K562 (cell line): ENCODE measurements around the gene HSPB2. TPM values are rescaled to one million over a fixed set of nuclear protein-coding genes. Genes with fewer than 3 reads are reported as not detected.

ENCODE experiments used
- CSDE1 ChIP-seq, 2 experiments: fragments of 450-650 bp; IDR thresholded peaks; 2 replicates each; pipeline ENCODE4 v1.6.1; 2016; ENCODE audit warnings: mild to moderate bottlenecking in 1 of 2
- HNRNPK ChIP-seq: fragments of 200-400 bp; formaldehyde crosslinking; IDR thresholded peaks from one replicate; pipeline ENCODE4 v1.6.1; 2018; ENCODE audit warnings: mild to moderate bottlenecking, low read depth, low read length; ENCODE audit not compliant: poor library complexity, severe bottlenecking
- LEF1 ChIP-seq: fragments of 450-650 bp; IDR thresholded peaks from 2 replicates; pipeline ENCODE4 v1.6.1; 2016; ENCODE audit warnings: mild to moderate bottlenecking
- MAZ ChIP-seq, 2 experiments: fragments of 450-650 bp in 1 of 2; sonication (generic) in 1 of 2; formaldehyde crosslinking; IDR thresholded peaks in 1 of 2; conservative IDR thresholded peaks in 1 of 2; 2 replicates each; pipeline versions ENCODE4 v1.4.0 to v1.5.0; 2020; ENCODE audit warnings: mild to moderate bottlenecking in 1 of 2, missing genetic modification reagents in 1 of 2
- MLLT1 ChIP-seq, 2 experiments: fragments of 450-650 bp; IDR thresholded peaks; 2 replicates each; pipeline ENCODE4 v1.6.1; 2016
- MTA3 ChIP-seq: fragments of 450-650 bp; formaldehyde crosslinking; IDR thresholded peaks from 2 replicates; pipeline ENCODE4 v1.6.1; 2017; ENCODE audit warnings: mild to moderate bottlenecking, borderline replicate concordance
- PHF8 ChIP-seq: fragments of 200-600 bp; sonication (generic); IDR thresholded peaks from 2 replicates; pipeline ENCODE4 v1.6.1; 2012; ENCODE audit warnings: mixed run types, mild to moderate bottlenecking, inconsistent platforms, low read length, moderate library complexity, borderline replicate concordance
- SAFB2 ChIP-seq: fragments of 200-400 bp; formaldehyde crosslinking; IDR thresholded peaks from 2 replicates; pipeline ENCODE4 v1.6.1; 2018; ENCODE audit warnings: borderline replicate concordance, low read length, low read depth, moderate library complexity; ENCODE audit not compliant: severe bottlenecking
- SETDB1 ChIP-seq: IDR thresholded peaks from one replicate; pipeline ENCODE4 v1.6.1; 2012; ENCODE audit warnings: low read length, control low read depth, inconsistent platforms
- SMC3 ChIP-seq: conservative IDR thresholded peaks from 2 replicates; pipeline ENCODE4 v1.6.1; 2011; ENCODE audit warnings: low read depth, low read length, improper control_type of control experiment; ENCODE audit not compliant: insufficient read depth
- SUPT5H ChIP-seq: fragments of 450-650 bp; IDR thresholded peaks from 2 replicates; pipeline ENCODE4 v1.6.1; 2016
- TCF7 ChIP-seq: sonication (generic); IDR thresholded peaks from 2 replicates; pipeline ENCODE4 v1.6.1; 2016; ENCODE audit warnings: antibody characterized with exemption, borderline replicate concordance
- TRIM28 ChIP-seq: fragments of 450-650 bp; IDR thresholded peaks from 2 replicates; pipeline ENCODE4 v1.6.1; 2017
- ZC3H11A ChIP-seq: IDR thresholded peaks from 2 replicates; pipeline ENCODE4 v1.6.1; 2012; ENCODE audit warnings: low read depth, low read length, improper control_type of control experiment
- ZHX1 ChIP-seq: fragments of 150-350 bp; conservative IDR thresholded peaks from 2 replicates; pipeline ENCODE4 v1.6.1; 2014; ENCODE audit warnings: low read length
- ZNF175 ChIP-seq: fragments of 200-800 bp; sonication (Bioruptor generic); IDR thresholded peaks from 2 replicates; pipeline ENCODE4 v1.6.1; 2016; ENCODE audit warnings: low read depth, mild to moderate bottlenecking, missing genetic modification characterization, missing compliant biosample characterization
- polyA plus RNA-seq, 8 experiments: library from polyadenylated mRNA; depleted of rRNA in 4 of 8; stranded (reverse) in 5 of 8; unstranded in 3 of 8; fragments of >200 nt; fragmentation: Nextera tagmentation in 2 of 8; fragmentation: Illumina TruSeq in 1 of 8; extraction: Ambion mirVana in 2 of 8; extraction: Trizol in 1 of 8; gene quantifications; 2 replicates each; pipeline versions ENCODE4 v1.2.1 to v1.2.3, GENCODE V29; 2011 to 2014; ENCODE audit warnings: inconsistent platforms in 1 of 8, missing spikeins in 1 of 8
- total RNA-seq, 7 experiments: library from RNA; depleted of rRNA in 6 of 7; stranded (reverse); fragments of >200 nt in 6 of 7; fragmentation: Illumina TruSeq in 2 of 7; extraction: Trizol in 2 of 7; gene quantifications; 2 replicates each; pipeline versions ENCODE4 v1.2.1 to v1.2.3, GENCODE V29; 2011 to 2021; ENCODE audit warnings: low replicate concordance in 1 of 7
- TF ChIP-seq, protein P1 (sequence below): IDR thresholded peaks from 2 replicates; pipeline ENCODE4 v1.6.1; 2012; ENCODE audit warnings: low read depth, low read length, improper control_type of control experiment, borderline replicate concordance
- TF ChIP-seq, protein P2 (sequence below): sonication (generic); formaldehyde crosslinking; IDR thresholded peaks from 2 replicates; pipeline ENCODE4 v1.8.1; 2023; ENCODE audit warnings: mild to moderate bottlenecking, missing genetic modification reagents

The HSPB2 gene
- total and polyA plus RNA-seq, 9 of the 15 experiments (the other 6 are each of a cell fraction or from before 2014, with no cell fraction given) = 0.06 to 0.35 (median 0.11) TPM; not detected in 5

DNA sequence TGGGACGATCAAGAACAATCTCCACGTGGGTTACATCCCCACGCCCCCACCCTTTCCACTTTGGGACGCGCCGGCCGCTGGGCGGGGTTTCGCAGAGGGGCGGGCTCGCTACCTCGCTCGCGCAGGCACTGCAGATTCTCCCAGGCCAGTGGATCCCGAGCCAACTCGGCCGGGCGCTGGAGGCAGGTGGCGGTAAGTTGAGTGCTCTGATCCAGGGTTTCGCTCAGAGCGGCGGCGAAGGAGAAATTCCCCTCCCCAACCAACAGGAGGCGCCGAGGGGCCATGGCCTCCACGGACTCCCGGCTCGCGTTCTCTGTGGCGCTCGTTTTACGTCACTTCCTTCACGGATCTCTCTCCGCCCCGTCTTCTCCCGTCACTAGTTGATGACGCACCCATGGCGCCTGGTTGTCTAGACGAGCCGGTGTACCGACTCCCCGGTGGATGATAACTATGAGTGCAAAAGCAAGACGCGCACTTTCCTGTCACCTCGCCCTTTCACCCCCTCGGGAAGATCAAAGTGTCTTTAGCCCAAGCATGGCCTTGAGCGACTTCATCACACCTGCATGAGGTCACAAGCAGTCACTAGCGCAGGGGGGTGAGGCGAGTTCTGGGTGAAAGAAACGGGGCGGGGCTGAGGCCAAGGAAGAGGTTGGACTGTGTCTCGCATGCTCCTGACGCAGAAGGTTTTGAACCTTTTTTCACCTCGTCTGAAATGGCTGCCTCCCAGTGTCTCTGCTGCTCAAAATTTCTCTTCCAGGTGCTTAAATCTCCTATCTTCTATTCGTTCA lies 33.5 kb upstream of the HSPB2 start, which contains the start of the genes CFAP68 and FDXACB1 (continued):
- TF ChIP-seq MAZ (CRISPR knock-in tag; conservative IDR thresholded peaks at IDR 0.05 in 1 of 2, IDR thresholded peaks at IDR 0.05 in 1 of 2) = peak; percentile 74 to 87
- peak; percentile 88 for TF ChIP-seq SUPT5H
- no peak for TF ChIP-seq SAFB2
- TF ChIP-seq, protein P1, sequence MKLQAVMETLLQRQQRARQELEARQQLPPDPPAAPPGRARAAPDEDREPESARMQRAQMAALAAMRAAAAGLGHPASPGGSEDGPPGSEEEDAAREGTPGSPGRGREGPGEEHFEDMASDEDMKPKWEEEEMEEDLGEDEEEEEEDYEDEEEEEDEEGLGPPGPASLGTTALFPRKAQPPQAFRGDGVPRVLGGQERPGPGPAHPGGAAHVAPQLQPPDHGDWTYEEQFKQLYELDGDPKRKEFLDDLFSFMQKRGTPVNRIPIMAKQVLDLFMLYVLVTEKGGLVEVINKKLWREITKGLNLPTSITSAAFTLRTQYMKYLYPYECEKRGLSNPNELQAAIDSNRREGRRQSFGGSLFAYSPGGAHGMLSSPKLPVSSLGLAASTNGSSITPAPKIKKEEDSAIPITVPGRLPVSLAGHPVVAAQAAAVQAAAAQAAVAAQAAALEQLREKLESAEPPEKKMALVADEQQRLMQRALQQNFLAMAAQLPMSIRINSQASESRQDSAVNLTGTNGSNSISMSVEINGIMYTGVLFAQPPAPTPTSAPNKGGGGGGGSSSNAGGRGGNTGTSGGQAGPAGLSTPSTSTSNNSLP = 0 out of 2 replicates have a peak, but pooled peaks have one; percentile 11
- TF ChIP-seq ZHX1 = no peak
- peak; percentile 96 for TF ChIP-seq PHF8
- peak; percentile 97 for TF ChIP-seq MTA3
- peak; percentile 85 for TF ChIP-seq SMC3
- TF ChIP-seq TRIM28 = no peak
- no peak for TF ChIP-seq ZNF175 (CRISPR knock-in tag)
- TF ChIP-seq SETDB1 = no peak
- peak; percentile 93 for TF ChIP-seq LEF1
- TF ChIP-seq ZC3H11A = peak; percentile 65; the same call in 1 of the 2 replicates
- TF ChIP-seq HNRNPK = no peak
- peak in 1 of 2 experiments; percentile 93; a peak in 2 of 4 replicates for TF ChIP-seq MLLT1 (IDR thresholded peaks at IDR 0.05)
- TF ChIP-seq, protein P2, sequence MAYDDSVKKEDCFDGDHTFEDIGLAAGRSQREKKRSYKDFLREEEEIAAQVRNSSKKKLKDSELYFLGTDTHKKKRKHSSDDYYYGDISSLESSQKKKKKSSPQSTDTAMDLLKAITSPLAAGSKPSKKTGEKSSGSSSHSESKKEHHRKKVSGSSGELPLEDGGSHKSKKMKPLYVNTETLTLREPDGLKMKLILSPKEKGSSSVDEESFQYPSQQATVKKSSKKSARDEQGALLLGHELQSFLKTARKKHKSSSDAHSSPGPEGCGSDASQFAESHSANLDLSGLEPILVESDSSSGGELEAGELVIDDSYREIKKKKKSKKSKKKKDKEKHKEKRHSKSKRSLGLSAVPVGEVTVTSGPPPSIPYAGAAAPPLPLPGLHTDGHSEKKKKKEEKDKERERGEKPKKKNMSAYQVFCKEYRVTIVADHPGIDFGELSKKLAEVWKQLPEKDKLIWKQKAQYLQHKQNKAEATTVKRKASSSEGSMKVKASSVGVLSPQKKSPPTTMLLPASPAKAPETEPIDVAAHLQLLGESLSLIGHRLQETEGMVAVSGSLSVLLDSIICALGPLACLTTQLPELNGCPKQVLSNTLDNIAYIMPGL (CRISPR knock-in tag) = peak; percentile 40; the same call in 1 of the 2 replicates
- TF ChIP-seq CSDE1 (IDR thresholded peaks at IDR 0.05) = peak in 1 of 2 experiments; percentile 92; a peak in 2 of 4 replicates
- TF ChIP-seq TCF7 = peak; percentile 84
